ENCODE data around the gene GMNC.

GMNC gene

GRCh38 chr3:190848870-190849269 is 13.6 kb downstream of the GMNC start:
- no peak for DNase-seq

GRCh38 chr3:190847436-190847835 is 15.1 kb downstream of the GMNC start:
- DNase-seq = no peak

GRCh38 chr3:190840146-190840545 is 22.3 kb downstream of the GMNC start:
- no peak for DNase-seq

- DNase-seq = no peak
Observed at GRCh38 chr3:190831225-190831624, 31.3 kb downstream of the GMNC start.

GRCh38 chr3:190830031-190830430 is 32.5 kb downstream of the GMNC start:
- DNase-seq = no peak

- DNase-seq = no peak
Observed at GRCh38 chr3:190826018-190826417, 36.5 kb downstream of the GMNC start.

GRCh38 chr3:190825386-190826016 is 37.0 kb downstream of the GMNC start:
- no peak for DNase-seq

GRCh38 chr3:190811775-190812480 is 50.6 kb downstream of the GMNC start:
- no peak for DNase-seq

DNA sequence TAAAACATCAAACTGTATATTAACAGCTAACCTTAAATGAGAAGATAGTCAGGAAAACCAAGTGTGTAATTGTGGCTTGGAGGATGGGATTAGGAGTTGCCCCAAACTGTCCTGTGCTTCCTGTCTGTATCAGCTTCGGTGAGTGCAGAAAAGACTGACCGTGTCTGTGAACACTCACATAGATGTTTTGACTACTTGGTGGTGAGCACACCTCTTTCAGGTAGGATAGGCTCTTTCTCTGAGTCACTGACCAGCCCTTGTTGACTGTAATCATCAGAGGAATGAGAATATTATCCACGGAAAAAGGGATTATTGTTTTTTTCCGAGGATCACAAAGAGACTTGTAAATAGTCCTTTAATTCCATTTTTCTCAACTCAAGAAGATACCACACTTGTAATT is 51.5 kb downstream of the GMNC start:
- no peak for DNase-seq

GRCh38 chr3:190809351-190809750 is 53.1 kb downstream of the GMNC start:
- no peak for DNase-seq

DNA sequence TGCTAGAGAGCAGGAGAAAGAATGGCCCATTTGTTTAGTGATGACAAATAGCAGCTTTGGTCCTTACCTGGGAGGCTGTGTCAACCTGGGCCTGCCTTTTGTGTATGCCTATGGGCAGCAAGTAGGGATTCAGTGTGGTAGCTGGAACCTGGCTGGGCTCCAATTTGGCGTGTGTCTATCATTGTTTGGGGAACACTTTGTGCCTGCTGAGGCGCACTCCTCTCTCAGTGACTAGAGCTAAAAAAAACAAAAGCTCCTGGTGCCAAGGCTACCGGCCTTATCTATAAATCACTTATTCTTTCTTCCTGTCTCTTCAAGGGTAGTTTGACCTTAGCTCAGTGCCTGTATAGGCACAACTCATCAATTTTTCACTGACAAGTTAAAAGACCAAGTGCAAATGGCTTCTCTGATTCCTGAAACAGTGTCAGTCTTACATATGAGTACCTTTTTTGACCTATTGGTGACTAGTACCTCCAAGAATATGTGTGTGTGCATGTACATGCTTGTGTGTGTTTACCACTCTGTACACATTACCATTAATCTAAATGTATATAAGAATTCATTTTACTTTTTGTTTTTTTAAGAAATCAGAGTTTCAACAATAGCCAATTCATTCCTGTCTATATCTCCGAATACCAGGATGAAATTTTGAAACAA is 54.6 kb downstream of the GMNC start:
- no peak for DNase-seq

Data from SIG-M5 (cell line).